ENCODE results near the gene SSTR1. TPM values are rescaled to one million over a fixed set of nuclear protein-coding genes. Genes with fewer than 3 reads are reported as not detected.

SSTR1 gene
- total RNA-seq, 2 experiments from 2014 or later: not detected

DNA sequence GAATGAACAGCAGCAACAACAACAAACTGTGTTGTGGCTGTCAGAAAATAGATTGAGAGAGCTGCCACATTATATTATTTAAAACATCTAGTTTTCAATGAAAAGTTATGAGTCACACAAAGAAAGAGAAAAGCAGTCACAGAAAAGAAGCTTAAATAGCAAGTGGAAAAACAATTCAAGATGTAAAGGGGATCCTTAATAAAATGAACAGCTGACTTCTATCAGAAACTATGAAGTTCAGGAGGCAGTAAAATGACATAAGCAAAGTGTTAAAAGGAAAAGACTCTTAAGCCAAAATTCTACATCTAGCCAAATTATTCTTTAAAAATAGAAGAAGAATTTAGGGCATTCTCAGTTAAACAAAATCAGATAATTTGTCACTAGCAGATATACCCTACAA is 42.6 kb downstream of the SSTR1 start:
- intact Hi-C loops (cut with micrococcal nuclease; ENCODE audit: unreplicated experiment): no loop called here
- no peak overlapping the region for H3K4me2 ChIP-seq (ENCODE audit: low read length)
- no peak overlapping the region for H3K27ac ChIP-seq (ENCODE audit: low read depth, low read length, poor library complexity, severe bottlenecking)
- no peaks in the 10 kb centered on the region for H3K9me2 ChIP-seq (ENCODE audit: insufficient read depth, low read length)
- H3K36me3 ChIP-seq (ENCODE audit: insufficient read depth, low read length): no peaks in the 10 kb centered on the region
- no peak for TF ChIP-seq EZH2phosphoT487 (IDR thresholded peaks at IDR 0.05; ENCODE audit: borderline replicate concordance, low read depth, low read length)
- TF ChIP-seq, protein P1, sequence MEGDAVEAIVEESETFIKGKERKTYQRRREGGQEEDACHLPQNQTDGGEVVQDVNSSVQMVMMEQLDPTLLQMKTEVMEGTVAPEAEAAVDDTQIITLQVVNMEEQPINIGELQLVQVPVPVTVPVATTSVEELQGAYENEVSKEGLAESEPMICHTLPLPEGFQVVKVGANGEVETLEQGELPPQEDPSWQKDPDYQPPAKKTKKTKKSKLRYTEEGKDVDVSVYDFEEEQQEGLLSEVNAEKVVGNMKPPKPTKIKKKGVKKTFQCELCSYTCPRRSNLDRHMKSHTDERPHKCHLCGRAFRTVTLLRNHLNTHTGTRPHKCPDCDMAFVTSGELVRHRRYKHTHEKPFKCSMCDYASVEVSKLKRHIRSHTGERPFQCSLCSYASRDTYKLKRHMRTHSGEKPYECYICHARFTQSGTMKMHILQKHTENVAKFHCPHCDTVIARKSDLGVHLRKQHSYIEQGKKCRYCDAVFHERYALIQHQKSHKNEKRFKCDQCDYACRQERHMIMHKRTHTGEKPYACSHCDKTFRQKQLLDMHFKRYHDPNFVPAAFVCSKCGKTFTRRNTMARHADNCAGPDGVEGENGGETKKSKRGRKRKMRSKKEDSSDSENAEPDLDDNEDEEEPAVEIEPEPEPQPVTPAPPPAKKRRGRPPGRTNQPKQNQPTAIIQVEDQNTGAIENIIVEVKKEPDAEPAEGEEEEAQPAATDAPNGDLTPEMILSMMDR (conservative IDR thresholded peaks at IDR 0.05; ENCODE audit: low read length): no peak
- no peaks in the 10 kb centered on the region for H4K20me1 ChIP-seq (ENCODE audit: insufficient read depth, low read length)
- H3K4me1 ChIP-seq (ENCODE audit: insufficient read depth, low read length, poor library complexity, severe bottlenecking): no peaks in the 10 kb centered on the region
- ChIA-PET POLR2A (interaction anchor here (0.6 to 0.8 kb wide), 2 partner anchors 15 to 368 kb away, joined by 3 to 4 read pairs; no protein-coding TSS in a partner anchor), CTCF (ENCODE audit: unreplicated experiment) (no interaction called here)
- no peak for DNase-seq (ENCODE audit: low spot score)
- no peaks in the 10 kb centered on the region for H3K79me2 ChIP-seq (ENCODE audit: insufficient read depth, low read depth, low read length)
- H2AFZ ChIP-seq (ENCODE audit: low read length): 0 out of 2 replicates have a peak overlapping the region, but pooled peaks have one; percentile 37
- no TSS peak for BruUV-seq (replicated peaks)
- no peak overlapping the region for H3K4me3 ChIP-seq (ENCODE audit: low read depth, low read length, poor library complexity, severe bottlenecking)
- no peaks in the 10 kb centered on the region for H3K9me3 ChIP-seq (ENCODE audit: low read length)

DNA sequence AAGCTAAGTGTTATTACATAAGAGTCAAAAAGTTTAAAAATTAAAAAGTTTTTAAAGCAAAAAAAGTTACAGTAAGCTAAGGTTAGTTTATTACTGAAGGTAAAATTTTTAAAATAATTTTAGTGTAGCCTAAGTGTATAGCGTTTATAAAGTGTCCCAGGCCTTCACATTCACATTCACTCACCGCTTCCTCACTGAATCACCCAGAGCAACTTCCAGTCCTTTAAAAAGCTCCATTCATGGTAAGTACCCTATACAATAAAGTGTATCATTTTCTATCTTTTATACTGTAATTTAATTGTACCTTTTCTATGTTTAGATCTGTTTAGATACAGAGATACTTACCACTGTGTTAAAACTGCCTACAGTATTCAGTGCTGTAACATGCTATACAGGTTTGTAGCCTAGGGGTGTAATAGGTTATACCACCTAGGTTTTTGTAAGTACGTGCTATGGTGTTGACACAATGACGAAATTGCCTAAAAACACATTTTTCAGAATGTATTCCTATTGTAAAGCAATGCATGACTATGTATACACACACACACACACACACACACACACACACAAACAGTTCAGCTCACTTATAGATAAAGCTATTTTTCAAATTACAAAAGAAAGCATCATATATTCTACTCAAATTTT is 44.5 kb downstream of the SSTR1 start:
- ChIA-PET POLR2A (interaction anchor here (0.6 to 1.5 kb wide), 8 partner anchors 8 to 127 kb away, joined by 3 to 5 read pairs (median 4); no protein-coding TSS in a partner anchor), CTCF (ENCODE audit: unreplicated experiment) (no interaction called here)
- Histone ChIP-seq H3K79me2 (ENCODE audit: insufficient read depth, low read depth, low read length) (no peaks in the 10 kb centered on the region), H3K36me3 (ENCODE audit: insufficient read depth, low read length) (no peaks in the 10 kb centered on the region), H3K4me3 (ENCODE audit: low read depth, low read length, poor library complexity, severe bottlenecking) (no peak overlapping the region), H2AFZ (ENCODE audit: low read length) (no peak overlapping the region), H3K27ac (ENCODE audit: low read depth, low read length, poor library complexity, severe bottlenecking) (no peak overlapping the region), H3K4me1 (ENCODE audit: insufficient read depth, low read length, poor library complexity, severe bottlenecking) (no peaks in the 10 kb centered on the region), H3K9me2 (ENCODE audit: insufficient read depth, low read length) (no peaks in the 10 kb centered on the region), H4K20me1 (ENCODE audit: insufficient read depth, low read length) (no peaks in the 10 kb centered on the region), H3K4me2 (ENCODE audit: low read length) (no peak overlapping the region), H3K9me3 (ENCODE audit: low read length) (no peaks in the 10 kb centered on the region)
- BruUV-seq (replicated peaks): no TSS peak
- TF ChIP-seq, protein P1 (conservative IDR thresholded peaks at IDR 0.05; ENCODE audit: low read length): no peak
- no peak for TF ChIP-seq EZH2phosphoT487 (IDR thresholded peaks at IDR 0.05; ENCODE audit: borderline replicate concordance, low read depth, low read length)
- intact Hi-C loops (cut with micrococcal nuclease; ENCODE audit: unreplicated experiment): no loop called here
- DNase-seq (ENCODE audit: low spot score): no peak

DNA sequence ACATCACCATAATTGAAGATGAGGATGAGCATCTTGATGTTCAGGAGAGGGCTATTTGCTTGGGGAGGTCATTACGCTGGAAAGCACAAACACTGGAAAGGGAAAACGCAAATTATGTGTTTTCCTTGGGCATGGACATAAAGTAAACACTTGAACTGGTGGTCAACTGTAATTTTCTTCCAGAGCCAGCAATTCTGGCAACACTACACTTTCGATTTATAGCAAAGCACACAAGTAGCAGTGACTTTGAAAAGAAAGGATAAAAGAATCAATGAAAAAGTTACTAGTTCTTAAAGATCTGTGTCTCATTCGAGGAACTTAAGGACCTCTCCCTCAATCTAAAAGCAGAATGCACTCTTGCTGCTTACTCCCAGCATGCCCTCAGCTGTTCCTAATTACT is 46.0 kb downstream of the SSTR1 start:
- H2AFZ ChIP-seq (ENCODE audit: low read length): peak overlapping the region; percentile 40; the same call in 1 of the 2 replicates
- H3K27ac ChIP-seq (ENCODE audit: low read depth, low read length, poor library complexity, severe bottlenecking): no peak overlapping the region
- no TSS peak for BruUV-seq (replicated peaks)
- TF ChIP-seq, protein P1 (conservative IDR thresholded peaks at IDR 0.05; ENCODE audit: low read length): no peak
- TF ChIP-seq EZH2phosphoT487 (IDR thresholded peaks at IDR 0.05; ENCODE audit: borderline replicate concordance, low read depth, low read length): no peak
- no peak for DNase-seq (ENCODE audit: low spot score)
- H3K9me2 ChIP-seq (ENCODE audit: insufficient read depth, low read length): no peaks in the 10 kb centered on the region
- no peaks in the 10 kb centered on the region for H3K4me1 ChIP-seq (ENCODE audit: insufficient read depth, low read length, poor library complexity, severe bottlenecking)
- intact Hi-C loops (cut with micrococcal nuclease; ENCODE audit: unreplicated experiment): no loop called here
- H3K36me3 ChIP-seq (ENCODE audit: insufficient read depth, low read length): no peaks in the 10 kb centered on the region
- H3K4me2 ChIP-seq (ENCODE audit: low read length): no peak overlapping the region
- H3K4me3 ChIP-seq (ENCODE audit: low read depth, low read length, poor library complexity, severe bottlenecking): no peak overlapping the region
- no peaks in the 10 kb centered on the region for H3K9me3 ChIP-seq (ENCODE audit: low read length)
- no peaks in the 10 kb centered on the region for H3K79me2 ChIP-seq (ENCODE audit: insufficient read depth, low read depth, low read length)
- no peaks in the 10 kb centered on the region for H4K20me1 ChIP-seq (ENCODE audit: insufficient read depth, low read length)
- POLR2A ChIA-PET: interaction anchor here (1.5 kb wide), 1 partner anchor 21 kb away, joined by 4 read pairs; no protein-coding TSS in a partner anchor
- CTCF ChIA-PET (ENCODE audit: unreplicated experiment): no interaction called here

Measured in OCI-LY7 (cell line).